ENCODE results near the gene TRABD2B. TPM values are rescaled to one million over a fixed set of nuclear protein-coding genes. Genes with fewer than 3 reads are reported as not detected.
"Not testable (repeated sequence)": the region's sequence is repeated elsewhere in the genome, so short reads cannot be mapped to it uniquely, and the experiment has no call there.

Gene TRABD2B
- total RNA-seq, 1 donor from 2014 or later: 0.64 TPM

GRCh38 chr1:47962750-47963492, 34.3 kb downstream of the TRABD2B start:
- Mint-ChIP-seq H3K9me3 (ENCODE audit: unreplicated experiment) (peaks cover 5% of the 10 kb centered on the region), H3K27ac (ENCODE audit: unreplicated experiment) (no peak overlapping the region), H3K4me1 (ENCODE audit: low read depth, unreplicated experiment) (peaks cover 9% of the 10 kb centered on the region), H3K36me3 (ENCODE audit: unreplicated experiment) (no peaks in the 10 kb centered on the region), H3K27me3 (ENCODE audit: unreplicated experiment) (no peaks in the 10 kb centered on the region), H3K4me3 (ENCODE audit: unreplicated experiment) (no peak overlapping the region)
- no peak for TF ChIP-seq CTCF (IDR thresholded peaks at IDR 0.05; ENCODE audit: partially characterized antibody, unreplicated experiment)
- peak; percentile 27 for DNase-seq

- H3K4me1 Mint-ChIP-seq (ENCODE audit: low read depth, unreplicated experiment); H3K4me3 Mint-ChIP-seq (ENCODE audit: unreplicated experiment); H3K36me3 Mint-ChIP-seq (ENCODE audit: unreplicated experiment); DNase-seq; H3K27me3 Mint-ChIP-seq (ENCODE audit: unreplicated experiment); H3K9me3 Mint-ChIP-seq (ENCODE audit: unreplicated experiment); H3K27ac Mint-ChIP-seq (ENCODE audit: unreplicated experiment): not testable (repeated sequence)
Observed at GRCh38 chr1:47961835-47962234, 35.4 kb downstream of the TRABD2B start.

- not testable (repeated sequence) for DNase-seq; H3K4me3 Mint-ChIP-seq (ENCODE audit: unreplicated experiment); H3K9me3 Mint-ChIP-seq (ENCODE audit: unreplicated experiment); H3K27ac Mint-ChIP-seq (ENCODE audit: unreplicated experiment); H3K27me3 Mint-ChIP-seq (ENCODE audit: unreplicated experiment); H3K4me1 Mint-ChIP-seq (ENCODE audit: low read depth, unreplicated experiment)
- peaks cover 10% of the 10 kb centered on the region for H3K36me3 Mint-ChIP-seq (ENCODE audit: unreplicated experiment)
Observed at GRCh38 chr1:47956491-47956890, 40.7 kb downstream of the TRABD2B start.

- Mint-ChIP-seq H3K4me1 (ENCODE audit: low read depth, unreplicated experiment) (no peaks in the 10 kb centered on the region), H3K4me3 (ENCODE audit: unreplicated experiment) (no peak overlapping the region), H3K36me3 (ENCODE audit: unreplicated experiment) (peaks cover 10% of the 10 kb centered on the region), H3K27ac (ENCODE audit: unreplicated experiment) (no peak overlapping the region), H3K27me3 (ENCODE audit: unreplicated experiment) (peaks cover 8% of the 10 kb centered on the region), H3K9me3 (ENCODE audit: unreplicated experiment) (peaks cover 5% of the 10 kb centered on the region)
- no peak for TF ChIP-seq CTCF (IDR thresholded peaks at IDR 0.05; ENCODE audit: partially characterized antibody, unreplicated experiment)
- no peak for DNase-seq
Observed at GRCh38 chr1:47953661-47954060, 43.5 kb downstream of the TRABD2B start.

GRCh38 chr1:47951545-47952235, 45.5 kb downstream of the TRABD2B start:
- no peak overlapping the region for H3K27ac Mint-ChIP-seq (ENCODE audit: unreplicated experiment)
- peaks cover 5% of the 10 kb centered on the region for H3K36me3 Mint-ChIP-seq (ENCODE audit: unreplicated experiment)
- H3K4me3 Mint-ChIP-seq (ENCODE audit: unreplicated experiment): no peak overlapping the region
- DNase-seq: no peak
- no peaks in the 10 kb centered on the region for H3K4me1 Mint-ChIP-seq (ENCODE audit: low read depth, unreplicated experiment)
- H3K9me3 Mint-ChIP-seq (ENCODE audit: unreplicated experiment): peaks cover 2% of the 10 kb centered on the region
- no peak for TF ChIP-seq CTCF (IDR thresholded peaks at IDR 0.05; ENCODE audit: partially characterized antibody, unreplicated experiment)
- peaks cover 8% of the 10 kb centered on the region for H3K27me3 Mint-ChIP-seq (ENCODE audit: unreplicated experiment)

GRCh38 chr1:47951026-47951425, 46.2 kb downstream of the TRABD2B start:
- no peak for TF ChIP-seq CTCF (IDR thresholded peaks at IDR 0.05; ENCODE audit: partially characterized antibody, unreplicated experiment)
- DNase-seq: no peak
- Mint-ChIP-seq H3K4me1 (ENCODE audit: low read depth, unreplicated experiment) (no peaks in the 10 kb centered on the region), H3K4me3 (ENCODE audit: unreplicated experiment) (no peak overlapping the region), H3K27ac (ENCODE audit: unreplicated experiment) (no peak overlapping the region), H3K36me3 (ENCODE audit: unreplicated experiment) (peaks cover 5% of the 10 kb centered on the region), H3K27me3 (ENCODE audit: unreplicated experiment) (peaks cover 8% of the 10 kb centered on the region), H3K9me3 (ENCODE audit: unreplicated experiment) (peaks cover 2% of the 10 kb centered on the region)
